Panc1 (cell line): ENCODE results near the gene PTTG2.

Experiments used
- CTCF ChIP-seq: fragments of 450-650 bp; IDR thresholded peaks from 2 replicates; pipeline ENCODE4 v1.5.1; 2017; ENCODE audit warnings: mild to moderate bottlenecking
- SIN3A ChIP-seq: IDR thresholded peaks from 2 replicates; pipeline ENCODE4 v1.6.1; 2012; ENCODE audit warnings: low read depth, mild to moderate bottlenecking, low read length, moderate library complexity, borderline replicate concordance; ENCODE audit not compliant: insufficient read depth

- TF ChIP-seq CTCF (no peak), SIN3A (no peak)
Measured at GRCh38 chr4:37966044-37966443, 5.8 kb downstream of the PTTG2 start.
